SK-MEL-5 (cell line): ENCODE measurements around the gene GPR108. TPM values are rescaled to one million over a fixed set of nuclear protein-coding genes. Genes with fewer than 3 reads are reported as not detected.

Experiments used
- DNase-seq: peaks from one replicate; pipeline ENCODE4 v3.0.0-alpha.2; 2016; ENCODE audit warnings: low read depth, low spot score
- in situ Hi-C: cut with HindIII; loops from 2 replicates; pipeline ENCODE4 v1.10.0; 2016; ENCODE audit warnings: low sequenced_read_pairs, high pct_unique_total_duplicates, low pct_unique_long_range_greater_than_20kb
- total RNA-seq: library from RNA; depleted of rRNA; stranded (reverse); fragments of >200 nt; shearing (Covaris generic); gene quantifications from 2 replicates; pipeline ENCODE4 v1.2.3, GENCODE V29; 2014

The GPR108 gene
- total RNA-seq, 1 experiment from 2014 or later = 56.8 TPM

DNA sequence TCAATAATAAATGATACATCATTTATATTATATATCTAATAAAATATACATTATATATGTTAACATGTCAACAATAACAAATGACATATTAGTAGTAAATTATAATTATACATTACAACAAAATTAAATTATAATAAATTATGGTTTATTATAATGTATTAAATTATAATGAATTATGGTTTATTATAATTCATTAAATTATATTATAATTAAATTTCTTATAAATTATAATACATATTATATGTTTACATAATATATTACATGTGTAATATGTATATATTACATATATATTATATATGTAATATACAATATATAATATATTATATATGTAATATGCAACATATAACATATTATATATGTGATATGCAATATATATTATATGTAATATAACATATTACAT lies 37.4 kb downstream of the GPR108 start:
- in situ Hi-C loops = no loop called here
- DNase-seq = no peak

DNA sequence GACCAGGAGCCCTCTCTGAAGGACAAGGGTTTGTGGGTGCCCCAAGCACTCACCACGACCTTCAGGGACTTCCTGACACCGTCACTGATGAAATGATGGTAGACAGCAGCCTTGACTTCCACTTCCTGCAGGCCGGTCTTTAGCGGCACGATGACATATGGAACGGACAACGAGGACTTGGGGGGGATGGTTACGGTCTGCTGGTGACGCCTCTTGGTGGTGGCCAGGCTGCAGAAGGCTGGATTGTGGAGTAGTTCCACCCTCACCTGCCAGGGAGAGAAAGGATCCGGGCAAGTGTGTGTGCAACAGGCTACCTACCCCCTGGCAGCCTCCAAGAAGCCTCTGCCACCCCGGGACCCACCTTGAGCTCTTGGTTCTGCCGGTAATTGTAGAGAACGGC lies 40.1 kb downstream of the GPR108 start:
- no peak for DNase-seq

DNA sequence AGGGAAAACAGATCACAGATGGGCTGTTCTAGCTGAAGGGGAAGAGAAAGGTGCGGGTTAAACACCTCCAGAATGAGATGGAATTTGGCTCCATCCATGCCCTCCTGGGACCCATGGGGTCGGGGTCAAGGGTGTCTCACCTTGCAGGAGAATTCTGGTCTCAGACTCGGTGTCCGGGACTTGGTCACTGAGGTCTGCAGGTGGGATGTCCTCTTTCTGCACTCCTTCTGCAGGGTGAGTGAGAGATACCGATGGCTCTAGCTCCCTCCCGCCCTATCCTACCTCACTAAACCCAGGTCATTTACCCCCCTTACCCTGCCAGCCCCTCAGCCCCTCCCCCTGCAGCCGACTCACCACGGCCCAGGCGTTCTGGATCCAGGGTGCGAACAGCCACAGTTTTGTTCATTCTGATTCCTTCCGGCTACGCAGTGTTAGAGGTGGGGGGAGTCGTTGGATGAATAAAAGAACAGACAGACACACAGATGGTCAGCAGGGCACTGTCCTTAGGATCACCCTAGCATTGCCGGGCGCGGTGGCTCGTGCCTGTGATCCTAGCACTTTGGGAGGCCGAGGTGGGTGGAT lies 41.0 kb downstream of the GPR108 start:
- in situ Hi-C loops = no loop called here
- DNase-seq = no peak

More for the DNA sequence above, 40.1 kb downstream of the GPR108 start:
- in situ Hi-C loops = no loop called here

DNA sequence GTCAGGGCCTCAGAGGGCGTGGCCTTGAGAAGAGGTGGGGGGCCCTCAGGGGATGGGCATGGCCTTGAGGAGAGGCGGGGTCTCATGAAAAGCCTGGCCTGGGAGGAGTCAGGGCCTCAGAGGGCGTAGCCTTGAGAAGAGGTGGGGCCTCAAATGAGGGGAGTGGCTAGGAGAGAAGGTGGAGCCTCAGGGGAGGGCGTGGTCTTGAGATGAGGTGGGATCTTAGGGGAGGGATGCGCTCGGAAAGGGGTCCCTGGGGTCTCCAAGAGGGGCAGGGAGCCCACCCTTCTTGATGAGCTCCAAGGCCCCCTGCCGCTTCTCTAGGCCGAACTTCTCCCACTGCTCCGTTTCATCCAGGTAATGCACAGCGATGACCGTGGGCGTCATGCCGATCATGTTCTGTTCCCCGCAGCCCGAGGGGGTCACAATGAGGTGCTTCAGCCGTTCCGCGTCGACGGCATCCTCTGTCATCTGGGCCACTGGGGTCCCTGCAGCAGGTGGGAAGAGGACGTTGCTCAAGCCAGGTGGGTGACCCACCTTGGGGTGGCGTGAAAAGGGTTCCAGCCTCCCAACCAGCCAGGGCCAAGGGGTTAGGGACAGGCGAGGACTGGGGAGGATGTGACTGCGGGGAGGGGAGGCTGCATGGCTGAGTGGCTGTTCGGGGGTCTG lies 43.1 kb downstream of the GPR108 start:
- DNase-seq = no peak
- in situ Hi-C loops = no loop called here

DNA sequence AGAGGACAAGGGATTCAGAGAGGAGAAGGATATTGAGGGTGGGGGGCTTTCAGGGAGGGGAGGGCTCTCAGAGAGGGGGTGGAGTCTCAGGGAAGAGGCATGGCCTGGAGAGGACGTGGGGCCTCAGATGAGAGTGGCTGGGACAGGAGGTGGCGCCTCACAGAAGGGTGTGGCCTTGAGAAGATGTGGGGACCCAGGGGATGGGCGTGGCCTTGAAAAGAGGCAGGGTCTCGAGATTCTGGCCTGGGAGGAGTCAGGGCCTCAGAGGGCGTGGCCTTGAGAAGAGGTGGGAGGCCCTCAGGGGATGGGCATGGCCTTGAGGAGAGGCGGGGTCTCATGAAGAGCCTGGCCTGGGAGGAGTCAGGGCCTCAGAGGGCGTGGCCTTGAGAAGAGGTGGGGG lies 43.7 kb downstream of the GPR108 start:
- in situ Hi-C loops = no loop called here
- no peak for DNase-seq

DNA sequence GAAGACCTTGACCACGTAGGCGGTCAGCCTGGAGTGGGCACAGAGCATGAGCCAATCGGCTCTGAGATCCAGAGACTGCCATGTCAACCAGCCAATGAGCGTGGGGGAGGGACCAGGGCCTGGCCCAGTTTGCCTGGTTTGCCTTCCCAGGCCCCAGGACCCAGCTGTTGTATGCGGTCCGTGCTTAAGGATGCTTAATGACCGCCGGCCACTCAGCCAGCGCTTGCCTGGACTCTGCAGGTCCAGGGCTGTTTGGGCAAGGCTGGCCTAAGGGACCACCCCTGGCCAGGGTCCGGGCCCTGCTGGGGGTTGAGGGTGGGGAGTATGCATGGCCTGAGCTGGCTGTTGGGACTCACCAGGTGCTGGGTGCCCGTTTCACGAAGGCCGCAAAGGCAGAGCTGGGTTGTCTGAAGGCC lies 44.3 kb downstream of the GPR108 start:
- no peak for DNase-seq
- in situ Hi-C loops = no loop called here

DNA sequence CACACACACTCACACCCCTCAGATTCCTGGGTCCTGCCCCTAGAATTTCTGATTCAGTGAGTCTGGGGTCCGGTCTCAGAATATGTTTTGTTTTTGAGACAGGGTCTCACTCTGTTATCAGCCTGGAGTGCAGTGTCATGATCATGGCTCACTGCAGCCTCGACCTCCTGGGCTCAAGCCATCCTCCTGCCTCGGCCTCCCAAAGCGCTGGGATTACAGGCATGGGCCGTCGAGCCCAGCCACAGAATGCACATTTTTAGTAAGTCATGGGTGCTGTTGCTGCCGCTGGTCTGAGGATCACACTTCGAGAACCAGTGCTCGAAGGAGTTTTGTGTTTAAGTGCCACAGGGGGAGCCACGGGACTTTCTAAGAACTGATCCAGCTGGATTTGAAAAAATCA lies 45.4 kb downstream of the GPR108 start:
- in situ Hi-C loops = no loop called here
- no peak for DNase-seq

DNA sequence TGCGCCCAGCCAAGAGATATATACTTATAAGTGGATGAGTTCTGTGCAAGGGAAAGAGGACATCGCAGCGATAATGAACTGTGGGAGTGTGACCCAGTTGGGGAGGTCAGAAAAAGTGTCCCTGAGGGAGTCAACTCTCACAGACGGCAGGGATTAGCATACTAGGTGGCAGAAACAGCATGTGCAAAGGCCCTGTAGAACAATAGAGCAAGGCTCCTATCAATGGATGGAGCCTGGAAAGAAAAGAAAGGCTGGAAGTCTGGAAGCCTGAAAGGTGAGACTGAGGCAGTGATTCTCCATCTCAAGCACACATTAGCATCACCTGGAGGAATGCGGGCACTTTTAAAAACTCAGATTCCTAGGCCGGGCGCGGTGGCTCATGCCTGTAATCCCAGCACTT lies 46.0 kb downstream of the GPR108 start:
- in situ Hi-C loops = no loop called here
- DNase-seq = no peak

DNA sequence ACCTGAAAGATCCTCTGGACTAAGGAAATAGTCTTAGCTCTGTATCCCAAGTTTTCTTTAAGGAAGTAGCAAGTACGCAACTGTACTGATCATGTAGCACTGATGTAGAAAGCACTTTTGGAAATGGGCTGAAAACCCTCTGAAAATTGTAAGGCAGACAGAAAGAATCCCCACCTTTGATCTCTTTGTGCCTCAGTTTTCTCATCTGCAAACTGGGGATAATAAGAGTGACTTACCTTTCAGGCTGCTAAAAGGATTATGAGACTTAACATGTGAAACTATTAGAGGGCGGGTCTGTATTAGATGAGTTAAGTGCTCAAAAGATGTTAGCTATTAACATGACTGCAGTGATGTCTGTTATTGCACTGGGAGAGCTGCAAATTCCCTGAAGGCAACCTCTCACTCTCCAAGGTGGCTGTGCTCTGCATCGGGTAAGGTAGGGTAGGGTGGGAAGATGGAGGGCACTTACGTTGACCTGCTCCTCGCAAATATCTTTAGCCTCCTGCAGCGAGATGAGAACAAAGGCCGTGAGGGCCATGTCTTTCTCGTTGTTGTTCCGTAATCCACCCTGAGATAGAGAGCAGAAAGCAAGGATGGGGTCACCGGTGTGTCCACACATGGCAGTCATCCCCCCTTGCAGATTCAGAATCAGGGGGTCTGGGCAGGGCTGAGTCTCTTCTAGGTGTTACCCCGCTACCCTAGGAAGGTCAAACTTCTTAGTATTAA lies 47.1 kb downstream of the GPR108 start:
- DNase-seq = no peak

DNA sequence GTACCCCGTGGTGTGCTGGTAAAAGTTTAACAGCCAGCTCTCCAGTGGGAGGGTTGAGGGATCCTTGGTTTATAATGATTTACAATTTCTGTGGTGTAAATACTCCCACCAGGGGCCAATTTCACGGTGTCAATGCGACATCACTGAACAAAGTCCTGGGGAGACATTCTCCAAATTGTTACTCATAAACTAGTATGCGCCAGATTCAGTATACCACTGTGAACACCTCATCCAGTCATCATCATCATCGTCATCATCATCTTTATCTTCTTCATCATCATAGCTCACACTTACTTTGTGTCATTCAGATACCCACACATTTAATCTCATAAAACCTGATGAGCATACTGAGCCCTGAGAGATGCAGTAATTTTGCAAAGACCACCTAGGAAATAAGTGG lies 50.3 kb downstream of the GPR108 start:
- in situ Hi-C loops = no loop called here
- DNase-seq = no peak

More for the DNA sequence above, 47.1 kb downstream of the GPR108 start:
- in situ Hi-C loops = no loop called here

DNA sequence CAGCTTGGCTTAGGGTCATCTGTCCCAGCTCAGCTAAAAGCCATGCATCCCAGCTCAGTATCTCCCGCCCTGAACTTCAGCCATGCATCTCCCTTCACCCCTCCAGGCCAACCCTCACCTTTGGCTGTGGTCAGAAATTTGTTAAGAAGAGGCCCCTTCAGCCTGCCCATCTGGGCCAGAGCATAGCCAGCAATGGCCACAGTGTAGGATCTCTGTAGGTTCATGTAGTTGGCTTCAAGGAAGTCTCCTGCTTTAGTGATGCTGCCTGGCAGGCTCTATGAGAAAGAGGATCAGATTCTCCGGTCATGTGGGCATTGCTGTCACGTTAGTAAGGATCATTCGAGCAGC lies 50.8 kb downstream of the GPR108 start:
- in situ Hi-C loops = no loop called here
- DNase-seq = no peak

DNA sequence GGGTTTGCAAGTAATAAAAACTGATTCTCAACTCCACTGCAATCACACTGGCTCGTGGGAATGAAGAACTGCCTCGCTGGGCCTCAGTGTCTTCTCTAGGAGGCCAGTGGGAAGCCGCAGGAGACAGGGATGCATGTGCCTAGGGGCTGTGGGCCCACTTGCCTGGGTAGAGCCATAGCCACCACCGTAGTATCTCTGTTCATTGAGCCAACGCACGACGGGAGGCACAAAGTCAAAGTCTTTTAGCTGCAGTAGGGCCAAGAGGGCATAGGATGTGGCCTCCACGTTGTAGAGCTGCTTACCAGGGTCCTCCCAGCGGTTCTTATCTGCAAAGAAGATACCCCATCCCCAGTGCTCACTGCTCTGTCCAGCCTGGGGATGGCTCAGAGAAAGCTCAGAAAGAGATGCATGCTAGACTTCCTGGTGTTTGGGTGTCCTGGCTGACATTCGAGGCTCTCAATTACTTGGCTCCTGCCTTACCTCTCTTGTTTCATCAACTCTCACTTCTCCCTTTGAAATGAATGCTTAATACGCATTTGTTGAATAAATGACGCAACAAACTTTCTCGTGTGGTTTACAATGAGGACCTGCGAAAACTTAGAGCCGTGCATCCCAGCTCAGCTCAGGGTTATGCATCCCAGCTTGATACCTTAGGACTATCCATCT lies 51.3 kb downstream of the GPR108 start:
- no peak for DNase-seq
- in situ Hi-C loops = no loop called here

DNA sequence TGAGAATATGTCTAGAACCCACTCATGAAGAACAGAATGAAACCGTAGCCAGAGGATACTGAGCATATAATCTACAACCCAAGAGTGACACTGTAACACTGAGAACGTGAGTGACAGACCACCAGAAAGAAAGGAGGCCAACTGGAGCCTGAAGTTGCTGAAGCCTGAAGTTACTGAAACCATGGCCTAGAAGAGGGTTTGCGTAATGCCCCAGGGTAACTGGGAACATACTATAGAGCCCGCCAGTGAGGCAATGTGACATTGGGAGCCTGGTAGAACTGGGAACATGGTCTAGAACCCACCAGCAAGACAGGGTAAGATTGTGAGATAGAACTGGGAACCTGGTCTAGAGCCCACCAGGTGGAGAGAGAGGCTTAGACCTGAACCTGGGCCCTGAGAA lies 51.9 kb downstream of the GPR108 start:
- in situ Hi-C loops = no loop called here
- DNase-seq = no peak

DNA sequence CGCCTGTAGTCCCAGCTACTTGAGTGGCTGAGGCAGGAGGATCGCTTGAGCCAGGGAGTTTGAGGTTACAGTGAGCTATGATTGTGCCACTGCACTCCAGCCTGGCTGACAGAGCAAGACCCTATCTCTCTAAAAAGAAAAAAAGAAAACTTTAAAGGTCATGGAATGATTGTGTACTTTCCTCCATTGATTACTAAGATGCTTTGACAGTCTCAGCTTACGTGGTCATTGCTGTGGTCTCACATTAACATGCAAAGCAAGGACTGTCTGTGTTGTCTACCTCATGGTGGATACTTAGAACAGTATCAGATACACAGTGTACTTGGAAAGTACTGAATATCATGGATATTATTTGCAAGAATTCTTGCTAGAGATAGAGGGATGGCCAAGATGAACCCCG lies 53.4 kb downstream of the GPR108 start:
- in situ Hi-C loops = no loop called here
- no peak for DNase-seq

DNA sequence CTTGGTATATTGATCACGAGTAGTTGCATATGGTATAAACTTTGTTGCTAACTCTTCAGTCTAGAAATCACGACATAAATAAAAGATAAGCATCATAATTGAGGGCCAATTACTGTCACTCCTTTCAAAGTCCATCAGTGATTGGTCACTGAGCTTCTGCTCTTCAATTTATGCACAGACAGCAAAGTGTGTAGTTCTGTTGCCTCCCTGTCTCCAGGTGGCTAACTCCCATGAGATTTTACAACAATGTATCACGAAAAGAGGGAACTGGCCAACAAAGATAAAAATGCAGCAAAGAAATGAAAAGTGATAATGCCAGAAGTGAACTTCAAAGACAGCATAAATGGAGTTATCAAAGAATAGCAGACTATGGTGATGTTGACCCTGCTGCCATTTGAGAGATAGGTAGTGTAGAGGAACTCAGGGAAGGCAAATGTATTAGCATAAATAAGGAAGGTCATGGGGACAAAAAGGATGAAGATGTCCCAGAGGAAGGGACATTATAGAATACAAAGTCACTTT lies 54.7 kb downstream of the GPR108 start:
- in situ Hi-C loops = no loop called here
- DNase-seq = no peak

DNA sequence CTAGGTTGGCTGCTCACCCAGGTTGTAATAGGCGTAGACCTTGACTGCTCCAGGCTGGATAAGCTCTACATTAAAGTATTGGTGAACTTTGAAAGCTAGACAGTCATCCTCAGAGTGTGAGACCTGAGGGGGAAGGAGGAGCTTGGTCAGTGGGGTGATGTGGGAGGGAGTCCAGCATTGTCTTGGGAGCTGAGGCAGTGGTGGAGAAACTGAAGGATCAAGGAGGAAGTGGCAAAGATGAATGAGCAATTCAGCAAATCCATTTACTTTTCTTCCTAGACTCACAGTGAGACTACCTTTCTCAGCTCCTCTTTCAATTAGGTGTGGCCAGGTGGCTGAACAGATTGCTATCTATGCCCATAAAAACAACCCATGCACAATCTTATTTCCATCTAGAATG lies 57.2 kb downstream of the GPR108 start:
- no peak for DNase-seq
- in situ Hi-C loops = no loop called here
